Muscle layer of duodenum (tissue), 2 donors: ENCODE data around the gene WARS2.

Experiments used
- H3K27ac ChIP-seq: one replicate; pipeline ENCODE4 v1.7.0; 2013; ENCODE audit warnings: mild to moderate bottlenecking, low read length
- H3K27me3 ChIP-seq: one replicate; pipeline ENCODE4 v1.7.0; 2013; ENCODE audit warnings: low read depth, mild to moderate bottlenecking, control low read depth, low read length
- H3K36me3 ChIP-seq, 2 donors: one replicate each; pipeline ENCODE4 v1.7.0; 2013; ENCODE audit warnings: low read length in 2 of 2, control low read depth in 1 of 2, mild to moderate bottlenecking in 1 of 2; ENCODE audit not compliant: insufficient read depth in 2 of 2, control insufficient read depth in 1 of 2
- H3K4me1 ChIP-seq, 2 donors: one replicate each; pipeline ENCODE4 v1.7.0; 2013; ENCODE audit warnings: low read length in 2 of 2, mild to moderate bottlenecking in 2 of 2, control low read depth in 1 of 2, moderate library complexity in 1 of 2; ENCODE audit not compliant: insufficient read depth in 2 of 2, control insufficient read depth in 1 of 2
- H3K4me3 ChIP-seq, 2 donors: one replicate each; pipeline ENCODE4 v1.7.0; 2013; ENCODE audit warnings: low read length in 2 of 2, low read depth in 1 of 2, mild to moderate bottlenecking in 1 of 2
- H3K9me3 ChIP-seq, 2 donors: one replicate each; pipeline ENCODE4 v1.7.0; 2013; ENCODE audit warnings: low read length in 2 of 2, control low read depth in 1 of 2, mild to moderate bottlenecking in 1 of 2; ENCODE audit not compliant: control insufficient read depth in 1 of 2
- donor health status: healthy.

Gene WARS2

GRCh38 chr1:119055568-119055967 lies 84.9 kb downstream of the WARS2 start:
- no peaks in the 10 kb centered on the region for H3K9me3 ChIP-seq
- no peak overlapping the region for H3K4me3 ChIP-seq
- no peaks in the 10 kb centered on the region for H3K27me3 ChIP-seq
- H3K36me3 ChIP-seq = peaks cover 0 to 4% of the 10 kb centered on the region in 2 donors
- H3K4me1 ChIP-seq = no peaks in the 10 kb centered on the region
- no peak overlapping the region for H3K27ac ChIP-seq

- Histone ChIP-seq H3K9me3 (no peaks in the 10 kb centered on the region), H3K4me3 (no peak overlapping the region), H3K36me3 (peaks cover 0 to 4% of the 10 kb centered on the region in 2 donors), H3K4me1 (no peaks in the 10 kb centered on the region), H3K27me3 (no peaks in the 10 kb centered on the region), H3K27ac (no peak overlapping the region)
Measured at GRCh38 chr1:119053917-119054316, 86.5 kb downstream of the WARS2 start.

GRCh38 chr1:119052267-119052666 lies 88.2 kb downstream of the WARS2 start:
- Histone ChIP-seq H3K4me3 (no peak overlapping the region), H3K4me1 (no peaks in the 10 kb centered on the region), H3K36me3 (peaks cover 0 to 4% of the 10 kb centered on the region in 2 donors), H3K9me3 (no peaks in the 10 kb centered on the region), H3K27ac (no peak overlapping the region), H3K27me3 (no peaks in the 10 kb centered on the region)

- no peaks in the 10 kb centered on the region for H3K4me1 ChIP-seq
- peaks cover 3 to 15% of the 10 kb centered on the region in 2 donors for H3K36me3 ChIP-seq
- H3K27ac ChIP-seq = no peak overlapping the region
- H3K9me3 ChIP-seq = no peaks in the 10 kb centered on the region
- H3K4me3 ChIP-seq = no peak overlapping the region
- no peaks in the 10 kb centered on the region for H3K27me3 ChIP-seq
Measured at GRCh38 chr1:119048624-119049404, 91.6 kb downstream of the WARS2 start.

GRCh38 chr1:119046785-119047438 lies 93.5 kb downstream of the WARS2 start:
- Histone ChIP-seq H3K36me3 (peaks cover 3 to 15% of the 10 kb centered on the region in 2 donors), H3K27ac (peak overlapping the region; percentile 41), H3K27me3 (no peaks in the 10 kb centered on the region), H3K4me1 (no peaks in the 10 kb centered on the region), H3K9me3 (no peaks in the 10 kb centered on the region), H3K4me3 (no peak overlapping the region)

- Histone ChIP-seq H3K36me3 (peaks cover 3 to 18% of the 10 kb centered on the region in 2 donors), H3K4me3 (no peak overlapping the region), H3K9me3 (no peaks in the 10 kb centered on the region), H3K27ac (peak overlapping the region; percentile 41), H3K27me3 (no peaks in the 10 kb centered on the region), H3K4me1 (no peaks in the 10 kb centered on the region)
Measured at GRCh38 chr1:119046429-119046784, 94.0 kb downstream of the WARS2 start.

GRCh38 chr1:119045096-119045746 lies 95.2 kb downstream of the WARS2 start:
- no peaks in the 10 kb centered on the region for H3K27me3 ChIP-seq
- H3K4me1 ChIP-seq = no peaks in the 10 kb centered on the region
- H3K36me3 ChIP-seq = peaks cover 3 to 18% of the 10 kb centered on the region in 2 donors
- H3K27ac ChIP-seq = no peak overlapping the region
- no peak overlapping the region for H3K4me3 ChIP-seq
- H3K9me3 ChIP-seq = no peaks in the 10 kb centered on the region

- no peaks in the 10 kb centered on the region for H3K4me1 ChIP-seq
- no peaks in the 10 kb centered on the region for H3K9me3 ChIP-seq
- H3K27ac ChIP-seq = no peak overlapping the region
- no peaks in the 10 kb centered on the region for H3K27me3 ChIP-seq
- peaks cover 3 to 21% of the 10 kb centered on the region in 2 donors for H3K36me3 ChIP-seq
- H3K4me3 ChIP-seq = no peak overlapping the region
Measured at GRCh38 chr1:119040906-119041305, 99.5 kb downstream of the WARS2 start.

GRCh38 chr1:119040489-119040888 lies 100.0 kb downstream of the WARS2 start:
- Histone ChIP-seq H3K4me3 (no peak overlapping the region), H3K4me1 (no peaks in the 10 kb centered on the region), H3K36me3 (peaks cover 3 to 24% of the 10 kb centered on the region in 2 donors), H3K27ac (no peak overlapping the region), H3K9me3 (no peaks in the 10 kb centered on the region), H3K27me3 (no peaks in the 10 kb centered on the region)

GRCh38 chr1:119038363-119038762 lies 102.1 kb downstream of the WARS2 start:
- Histone ChIP-seq H3K9me3 (no peaks in the 10 kb centered on the region), H3K27me3 (no peaks in the 10 kb centered on the region)

GRCh38 chr1:119034359-119034758 lies 106.1 kb downstream of the WARS2 start:
- H3K27me3 ChIP-seq = no peaks in the 10 kb centered on the region
- H3K4me1 ChIP-seq = no peaks in the 10 kb centered on the region
- H3K4me3 ChIP-seq = no peak overlapping the region
- no peak overlapping the region for H3K27ac ChIP-seq
- H3K9me3 ChIP-seq = no peaks in the 10 kb centered on the region
- H3K36me3 ChIP-seq = peaks cover 0 to 19% of the 10 kb centered on the region in 2 donors

More at GRCh38 chr1:119038363-119038762, 102.1 kb downstream of the WARS2 start:
- Histone ChIP-seq H3K36me3 (peaks cover 0 to 11% of the 10 kb centered on the region in 2 donors), H3K4me1 (no peaks in the 10 kb centered on the region), H3K27ac (no peak overlapping the region), H3K4me3 (no peak overlapping the region)
